ENCODE results near the gene HFE. TPM values are rescaled to one million over a fixed set of nuclear protein-coding genes. Genes with fewer than 3 reads are reported as not detected.
"Not testable (repeated sequence)": the region's sequence is repeated elsewhere in the genome, so short reads cannot be mapped to it uniquely, and the experiment has no call there.

Gene HFE
- total RNA-seq, 1 experiment from 2014 or later: 7.8 TPM

GRCh38 chr6:26075063-26075717 is 12.0 kb upstream of the HFE start:
- BruUV-seq (replicated peaks): no TSS peak
- ChIA-PET CTCF (no interaction called here), POLR2A (ENCODE audit: low non-redundant PET) (no interaction called here)
- DNase-seq (ENCODE audit: low spot score): no peak
- no peaks in the 10 kb centered on the region for H3K4me1 ChIP-seq (ENCODE audit: insufficient read depth, low read length, poor library complexity, severe bottlenecking)
- no peaks in the 10 kb centered on the region for H3K27me3 ChIP-seq (replicated peaks; ENCODE audit: insufficient read depth, low read depth, low read length, poor library complexity)
- intact Hi-C loops (cut with micrococcal nuclease; ENCODE audit: unreplicated experiment): no loop called here
- H3K36me3 ChIP-seq (ENCODE audit: insufficient read depth, low read length, poor library complexity, severe bottlenecking): no peaks in the 10 kb centered on the region
- no peak overlapping the region for H3K27ac ChIP-seq (ENCODE audit: low read depth, low read length, poor library complexity, severe bottlenecking)
- no peaks in the 10 kb centered on the region for H3K9me3 ChIP-seq (ENCODE audit: low read depth, low read length, poor library complexity, severe bottlenecking)
- no peak overlapping the region for H3K4me3 ChIP-seq (ENCODE audit: low read depth, low read length, poor library complexity, severe bottlenecking)
- TF ChIP-seq EZH2 (IDR thresholded peaks at IDR 0.05; ENCODE audit: borderline replicate concordance, low read depth, low read length, poor library complexity, severe bottlenecking): no peak
- TF ChIP-seq, protein P1, sequence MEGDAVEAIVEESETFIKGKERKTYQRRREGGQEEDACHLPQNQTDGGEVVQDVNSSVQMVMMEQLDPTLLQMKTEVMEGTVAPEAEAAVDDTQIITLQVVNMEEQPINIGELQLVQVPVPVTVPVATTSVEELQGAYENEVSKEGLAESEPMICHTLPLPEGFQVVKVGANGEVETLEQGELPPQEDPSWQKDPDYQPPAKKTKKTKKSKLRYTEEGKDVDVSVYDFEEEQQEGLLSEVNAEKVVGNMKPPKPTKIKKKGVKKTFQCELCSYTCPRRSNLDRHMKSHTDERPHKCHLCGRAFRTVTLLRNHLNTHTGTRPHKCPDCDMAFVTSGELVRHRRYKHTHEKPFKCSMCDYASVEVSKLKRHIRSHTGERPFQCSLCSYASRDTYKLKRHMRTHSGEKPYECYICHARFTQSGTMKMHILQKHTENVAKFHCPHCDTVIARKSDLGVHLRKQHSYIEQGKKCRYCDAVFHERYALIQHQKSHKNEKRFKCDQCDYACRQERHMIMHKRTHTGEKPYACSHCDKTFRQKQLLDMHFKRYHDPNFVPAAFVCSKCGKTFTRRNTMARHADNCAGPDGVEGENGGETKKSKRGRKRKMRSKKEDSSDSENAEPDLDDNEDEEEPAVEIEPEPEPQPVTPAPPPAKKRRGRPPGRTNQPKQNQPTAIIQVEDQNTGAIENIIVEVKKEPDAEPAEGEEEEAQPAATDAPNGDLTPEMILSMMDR (conservative IDR thresholded peaks at IDR 0.05; ENCODE audit: low read depth, low read length): no peak

DNA sequence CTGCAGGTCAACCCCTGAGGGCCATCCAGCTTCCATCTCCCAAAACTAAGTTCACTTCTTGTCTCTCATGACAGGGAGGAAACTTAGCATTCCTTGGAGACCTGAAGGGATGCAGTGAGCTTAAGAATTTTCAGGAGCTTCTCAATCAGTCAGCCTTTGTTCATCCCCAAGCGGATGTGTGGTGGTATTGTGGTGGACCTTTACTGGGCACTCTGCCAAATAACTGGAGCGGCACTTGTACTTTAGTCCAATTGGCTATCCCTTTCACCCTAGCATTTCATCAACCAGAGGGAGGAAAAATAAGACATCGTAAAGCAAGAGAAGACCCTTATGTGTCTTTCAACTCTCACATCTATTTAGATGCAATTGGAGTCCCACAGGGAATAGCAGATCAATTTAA is 9.2 kb upstream of the HFE start:
- CTCF ChIA-PET: not testable (repeated sequence)

GRCh38 chr6:26081096-26081495 is 6.1 kb upstream of the HFE start:
- H3K36me3 ChIP-seq (ENCODE audit: insufficient read depth, low read length, poor library complexity, severe bottlenecking); DNase-seq (ENCODE audit: low spot score); H3K27ac ChIP-seq (ENCODE audit: low read depth, low read length, poor library complexity, severe bottlenecking); H3K27me3 ChIP-seq (replicated peaks; ENCODE audit: insufficient read depth, low read depth, low read length, poor library complexity); H3K4me3 ChIP-seq (ENCODE audit: low read depth, low read length, poor library complexity, severe bottlenecking); CTCF ChIA-PET; H3K9me3 ChIP-seq (ENCODE audit: low read depth, low read length, poor library complexity, severe bottlenecking); H3K4me1 ChIP-seq (ENCODE audit: insufficient read depth, low read length, poor library complexity, severe bottlenecking); intact Hi-C loops (cut with micrococcal nuclease; ENCODE audit: unreplicated experiment); BruUV-seq (replicated peaks); POLR2A ChIA-PET (ENCODE audit: low non-redundant PET): not testable (repeated sequence)

More for the DNA sequence above, 9.2 kb upstream of the HFE start:
- DNase-seq (ENCODE audit: low spot score); H3K36me3 ChIP-seq (ENCODE audit: insufficient read depth, low read length, poor library complexity, severe bottlenecking); H3K4me3 ChIP-seq (ENCODE audit: low read depth, low read length, poor library complexity, severe bottlenecking); H3K9me3 ChIP-seq (ENCODE audit: low read depth, low read length, poor library complexity, severe bottlenecking); intact Hi-C loops (cut with micrococcal nuclease; ENCODE audit: unreplicated experiment); H3K27ac ChIP-seq (ENCODE audit: low read depth, low read length, poor library complexity, severe bottlenecking); POLR2A ChIA-PET (ENCODE audit: low non-redundant PET); H3K27me3 ChIP-seq (replicated peaks; ENCODE audit: insufficient read depth, low read depth, low read length, poor library complexity); H3K4me1 ChIP-seq (ENCODE audit: insufficient read depth, low read length, poor library complexity, severe bottlenecking); BruUV-seq (replicated peaks): not testable (repeated sequence)

- intact Hi-C loops (cut with micrococcal nuclease; ENCODE audit: unreplicated experiment): no loop called here
- Histone ChIP-seq H3K4me3 (ENCODE audit: low read depth, low read length, poor library complexity, severe bottlenecking) (no peak overlapping the region), H3K4me1 (ENCODE audit: insufficient read depth, low read length, poor library complexity, severe bottlenecking) (peaks cover 11% of the 10 kb centered on the region), H3K9me3 (ENCODE audit: low read depth, low read length, poor library complexity, severe bottlenecking) (no peaks in the 10 kb centered on the region), H3K36me3 (ENCODE audit: insufficient read depth, low read length, poor library complexity, severe bottlenecking) (no peaks in the 10 kb centered on the region), H3K27me3 (replicated peaks; ENCODE audit: insufficient read depth, low read depth, low read length, poor library complexity) (no peaks in the 10 kb centered on the region), H3K27ac (ENCODE audit: low read depth, low read length, poor library complexity, severe bottlenecking) (no peak overlapping the region)
- ChIA-PET POLR2A (ENCODE audit: low non-redundant PET) (no interaction called here), CTCF (no interaction called here)
- TF ChIP-seq EZH2 (IDR thresholded peaks at IDR 0.05; ENCODE audit: borderline replicate concordance, low read depth, low read length, poor library complexity, severe bottlenecking): no peak
- no peak for DNase-seq (ENCODE audit: low spot score)
- BruUV-seq (replicated peaks): no TSS peak
Observed at GRCh38 chr6:26086211-26086610, 1.0 kb upstream of the HFE start.

Data from A673 (cell line).